HepG2 (cell line): ENCODE data around the gene PEPD. TPM values are rescaled to one million over a fixed set of nuclear protein-coding genes. Genes with fewer than 3 reads are reported as not detected.
A peak's percentile ranks its signal among the peaks of the same experiment; 100 is the strongest.

Experiments used
- AGO2 ChIP-seq: fragments of 200-400 bp; formaldehyde crosslinking; optimal IDR thresholded peaks from 2 replicates; pipeline ENCODE3; 2017; ENCODE audit warnings: mild to moderate bottlenecking, low read depth, low read length, moderate library complexity
- ASH2L ChIP-seq: fragments of 300-600, 200-600 bp; sonication (generic); IDR thresholded peaks from 2 replicates; pipeline ENCODE4 v1.7.0; 2017; ENCODE audit warnings: low read depth, mild to moderate bottlenecking, moderate library complexity, mixed read lengths, low read length; ENCODE audit not compliant: insufficient read length
- ATF7 ChIP-seq, 2 experiments: fragments of 450-650 bp in 1 of 2; sonication (generic) in 1 of 2; formaldehyde crosslinking in 1 of 2; IDR thresholded peaks; 2 replicates each; pipeline versions ENCODE4 v1.4.0 to v1.6.1; 2016 to 2020; ENCODE audit warnings: antibody characterized with exemption in 1 of 2, mild to moderate bottlenecking in 1 of 2, missing genetic modification reagents in 1 of 2
- BORCS8-MEF2B ChIP-seq: sonication (generic); formaldehyde crosslinking; IDR thresholded peaks from 2 replicates; pipeline ENCODE4 v1.8.0; 2022; ENCODE audit warnings: mild to moderate bottlenecking, missing genetic modification reagents
- ESRRA ChIP-seq: sonication (generic); formaldehyde crosslinking; IDR thresholded peaks from 2 replicates; pipeline ENCODE4 v1.5.1; 2020; ENCODE audit warnings: mild to moderate bottlenecking, low read depth, missing genetic modification reagents
- ETV6 ChIP-seq: sonication (generic); formaldehyde crosslinking; conservative IDR thresholded peaks from 2 replicates; pipeline ENCODE4 v1.4.0; 2020; ENCODE audit warnings: missing genetic modification reagents
- FOXK1 ChIP-seq: sonication (generic); formaldehyde crosslinking; IDR thresholded peaks from 2 replicates; pipeline ENCODE4 v1.4.0; 2020; ENCODE audit warnings: low read depth, missing genetic modification reagents, borderline replicate concordance
- IRF2 ChIP-seq: IDR thresholded peaks from 2 replicates; pipeline ENCODE4 v1.6.1; 2018; ENCODE audit warnings: missing genetic modification reagents, missing compliant biosample characterization
- JARID2 ChIP-seq: sonication (generic); formaldehyde crosslinking; IDR thresholded peaks from 2 replicates; pipeline ENCODE4 v1.8.1; 2023; ENCODE audit warnings: missing genetic modification reagents, inconsistent platforms; ENCODE audit not compliant: insufficient replicate concordance
- NFYB ChIP-seq: sonication (generic); formaldehyde crosslinking; IDR thresholded peaks from 2 replicates; pipeline ENCODE4 v1.4.0; 2020; ENCODE audit warnings: missing genetic modification reagents
- RAD21 ChIP-seq: fragments of 450-650 bp; formaldehyde crosslinking; IDR thresholded peaks from 2 replicates; pipeline ENCODE4 v1.5.0; 2020; ENCODE audit warnings: mild to moderate bottlenecking
- SMAD1 ChIP-seq: sonication (generic); formaldehyde crosslinking; IDR thresholded peaks from 2 replicates; pipeline ENCODE4 v1.4.0; 2020; ENCODE audit warnings: missing genetic modification reagents, low read depth, mild to moderate bottlenecking, borderline replicate concordance
- SMAD9 ChIP-seq: sonication (generic); formaldehyde crosslinking; IDR thresholded peaks from 2 replicates; pipeline ENCODE4 v1.5.1; 2020; ENCODE audit warnings: mild to moderate bottlenecking, missing genetic modification reagents
- TOE1 ChIP-seq: sonication (generic); formaldehyde crosslinking; IDR thresholded peaks from 2 replicates; pipeline ENCODE4 v1.4.0; 2020; ENCODE audit warnings: mild to moderate bottlenecking, missing genetic modification reagents
- ZBTB42 ChIP-seq: sonication (generic); formaldehyde crosslinking; IDR thresholded peaks from 2 replicates; pipeline ENCODE4 v1.5.0; 2020; ENCODE audit warnings: mild to moderate bottlenecking, missing genetic modification reagents
- ZBTB7B ChIP-seq: sonication (generic); formaldehyde crosslinking; IDR thresholded peaks from 2 replicates; pipeline ENCODE4 v1.4.0; 2020; ENCODE audit warnings: missing genetic modification reagents
- ZNF10 ChIP-seq: sonication (generic); formaldehyde crosslinking; IDR thresholded peaks from 2 replicates; pipeline ENCODE4 v1.4.0; 2020; ENCODE audit warnings: mild to moderate bottlenecking, low read depth, missing genetic modification reagents, borderline replicate concordance
- ZNF451 ChIP-seq: sonication (generic); formaldehyde crosslinking; IDR thresholded peaks from 2 replicates; pipeline ENCODE4 v1.5.0; 2020; ENCODE audit warnings: mild to moderate bottlenecking, missing genetic modification reagents
- ZNF567 ChIP-seq: sonication (generic); formaldehyde crosslinking; IDR thresholded peaks from 2 replicates; pipeline ENCODE4 v1.8.1; 2023; ENCODE audit warnings: mild to moderate bottlenecking, missing genetic modification reagents, borderline replicate concordance
- ZNF572 ChIP-seq: sonication (generic); formaldehyde crosslinking; IDR thresholded peaks from 2 replicates; pipeline ENCODE4 v1.5.1; 2020; ENCODE audit warnings: mild to moderate bottlenecking, missing genetic modification reagents
- ZNF672 ChIP-seq: sonication (generic); formaldehyde crosslinking; IDR thresholded peaks from 2 replicates; pipeline ENCODE4 v1.8.1; 2022; ENCODE audit warnings: missing genetic modification reagents
- ZNF720 ChIP-seq: sonication (generic); formaldehyde crosslinking; IDR thresholded peaks from 2 replicates; pipeline ENCODE4 v1.4.0; 2020; ENCODE audit warnings: missing genetic modification reagents
- ZNF768 ChIP-seq: sonication (generic); formaldehyde crosslinking; IDR thresholded peaks from 2 replicates; pipeline ENCODE4 v1.4.0; 2020; ENCODE audit warnings: missing genetic modification reagents
- ZNF780A ChIP-seq: sonication (generic); formaldehyde crosslinking; IDR thresholded peaks from 2 replicates; pipeline ENCODE4 v1.8.0; 2022; ENCODE audit warnings: mild to moderate bottlenecking, missing genetic modification reagents, moderate library complexity
- ZSCAN22 ChIP-seq: sonication (generic); formaldehyde crosslinking; IDR thresholded peaks from 2 replicates; pipeline ENCODE4 v1.4.0; 2020; ENCODE audit warnings: mild to moderate bottlenecking, missing genetic modification reagents
- polyA plus RNA-seq, 8 experiments: library from polyadenylated mRNA; depleted of rRNA in 3 of 8; stranded (reverse) in 7 of 8; unstranded in 1 of 8; fragments of >200 nt; fragmentation: Illumina TruSeq in 4 of 8; extraction: Trizol in 4 of 8; gene quantifications; 2 replicates each; pipeline versions ENCODE4 v1.2.1 to v1.2.3, GENCODE V29; 2011 to 2016; ENCODE audit warnings: low read depth in 4 of 8, missing spikeins in 1 of 8, mixed read lengths in 1 of 8; ENCODE audit not compliant: insufficient read depth in 1 of 8
- total RNA-seq, 5 experiments: library from RNA; depleted of rRNA; stranded (reverse); fragments of >200 nt; fragmentation: Illumina TruSeq; extraction: Trizol; gene quantifications; 2 replicates each; pipeline ENCODE4 v1.2.3, GENCODE V29; 2016; ENCODE audit warnings: low read depth in 1 of 5
- TF ChIP-seq, protein P1 (sequence below): sonication (generic); formaldehyde crosslinking; IDR thresholded peaks from 2 replicates; pipeline ENCODE4 v1.5.0; 2020; ENCODE audit warnings: mild to moderate bottlenecking, missing genetic modification reagents, borderline replicate concordance
- TF ChIP-seq, protein P2 (sequence below): sonication (generic); formaldehyde crosslinking; IDR thresholded peaks from 2 replicates; pipeline ENCODE4 v1.8.1; 2023; ENCODE audit warnings: missing genetic modification reagents, mild to moderate bottlenecking, borderline replicate concordance

The PEPD gene
- total and polyA plus RNA-seq, 2 of the 13 experiments (the other 11 are each of a cell fraction or from before 2014, with no cell fraction given) = 60.7 to 75.1 TPM

DNA sequence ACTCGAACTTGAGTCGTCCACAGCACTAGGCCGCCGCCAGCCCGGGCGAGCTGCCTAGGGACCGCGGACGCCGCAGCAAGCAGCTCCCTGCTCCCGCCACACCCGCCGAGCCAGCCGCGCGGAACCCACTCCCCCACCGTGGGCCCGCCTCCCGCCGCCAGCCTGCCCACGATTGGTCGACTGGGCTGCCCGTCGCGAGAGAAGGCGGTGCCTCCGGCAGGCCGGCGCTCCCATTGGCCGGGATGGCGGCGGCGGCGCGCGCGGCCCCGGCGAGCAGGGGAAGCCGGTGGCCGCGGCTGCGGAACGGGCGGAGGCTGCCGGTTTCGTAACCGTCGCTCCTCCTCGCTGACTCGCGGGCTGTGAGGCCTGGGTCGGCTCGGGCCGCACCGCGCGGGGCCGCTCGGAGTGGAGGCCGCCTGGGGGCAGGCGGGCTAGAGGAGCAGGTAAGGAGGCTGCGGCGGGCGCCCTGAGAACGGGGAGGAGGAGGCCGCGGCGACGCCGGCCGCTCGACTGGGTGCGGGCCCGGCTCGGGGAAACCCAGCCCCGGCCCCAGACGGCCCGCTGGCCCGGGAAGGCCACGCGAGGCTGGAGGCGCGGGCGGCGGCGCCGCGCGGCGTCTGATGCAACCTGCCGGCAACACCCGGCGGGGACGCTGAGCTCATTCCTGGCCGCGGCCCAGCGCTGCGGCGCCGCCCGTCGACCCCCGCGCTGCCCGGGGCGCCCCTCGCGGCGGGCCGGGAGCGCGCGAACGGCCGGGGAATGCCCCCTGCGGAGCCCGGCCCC, 147.9 kb downstream of the PEPD start, which contains the start of gene CEBPG (continued):
- TF ChIP-seq ZNF572 (CRISPR knock-in tag) = no peak
- no peak for TF ChIP-seq ZNF10
- TF ChIP-seq ZNF720 (CRISPR knock-in tag) = no peak
- 0 out of 2 replicates have a peak, but pooled peaks have one; percentile 35 for TF ChIP-seq BORCS8-MEF2B (CRISPR knock-in tag)
- no peak for TF ChIP-seq ZNF672 (CRISPR knock-in tag)
- peak; percentile 84 for TF ChIP-seq AGO2
- TF ChIP-seq ZBTB7B = peak; percentile 24; the same call in 1 of the 2 replicates
- no peak for TF ChIP-seq ATF7 (IDR thresholded peaks at IDR 0.05)
- no peak for TF ChIP-seq ATF7 (CRISPR knock-in tag; IDR thresholded peaks at IDR 0.05)
- TF ChIP-seq NFYB (CRISPR knock-in tag) = peak; percentile 86
- TF ChIP-seq ZBTB42 (CRISPR knock-in tag) = no peak; the same call in 1 of the 2 replicates
- TF ChIP-seq, protein P1, sequence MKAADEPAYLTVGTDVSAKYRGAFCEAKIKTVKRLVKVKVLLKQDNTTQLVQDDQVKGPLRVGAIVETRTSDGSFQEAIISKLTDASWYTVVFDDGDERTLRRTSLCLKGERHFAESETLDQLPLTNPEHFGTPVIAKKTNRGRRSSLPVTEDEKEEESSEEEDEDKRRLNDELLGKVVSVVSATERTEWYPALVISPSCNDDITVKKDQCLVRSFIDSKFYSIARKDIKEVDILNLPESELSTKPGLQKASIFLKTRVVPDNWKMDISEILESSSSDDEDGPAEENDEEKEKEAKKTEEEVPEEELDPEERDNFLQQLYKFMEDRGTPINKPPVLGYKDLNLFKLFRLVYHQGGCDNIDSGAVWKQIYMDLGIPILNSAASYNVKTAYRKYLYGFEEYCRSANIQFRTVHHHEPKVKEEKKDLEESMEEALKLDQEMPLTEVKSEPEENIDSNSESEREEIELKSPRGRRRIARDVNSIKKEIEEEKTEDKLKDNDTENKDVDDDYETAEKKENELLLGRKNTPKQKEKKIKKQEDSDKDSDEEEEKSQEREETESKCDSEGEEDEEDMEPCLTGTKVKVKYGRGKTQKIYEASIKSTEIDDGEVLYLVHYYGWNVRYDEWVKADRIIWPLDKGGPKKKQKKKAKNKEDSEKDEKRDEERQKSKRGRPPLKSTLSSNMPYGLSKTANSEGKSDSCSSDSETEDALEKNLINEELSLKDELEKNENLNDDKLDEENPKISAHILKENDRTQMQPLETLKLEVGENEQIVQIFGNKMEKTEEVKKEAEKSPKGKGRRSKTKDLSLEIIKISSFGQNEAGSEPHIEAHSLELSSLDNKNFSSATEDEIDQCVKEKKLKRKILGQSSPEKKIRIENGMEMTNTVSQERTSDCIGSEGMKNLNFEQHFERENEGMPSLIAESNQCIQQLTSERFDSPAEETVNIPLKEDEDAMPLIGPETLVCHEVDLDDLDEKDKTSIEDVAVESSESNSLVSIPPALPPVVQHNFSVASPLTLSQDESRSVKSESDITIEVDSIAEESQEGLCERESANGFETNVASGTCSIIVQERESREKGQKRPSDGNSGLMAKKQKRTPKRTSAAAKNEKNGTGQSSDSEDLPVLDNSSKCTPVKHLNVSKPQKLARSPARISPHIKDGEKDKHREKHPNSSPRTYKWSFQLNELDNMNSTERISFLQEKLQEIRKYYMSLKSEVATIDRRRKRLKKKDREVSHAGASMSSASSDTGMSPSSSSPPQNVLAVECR (CRISPR knock-in tag) = peak; percentile 81; the same call in 1 of the 2 replicates
- TF ChIP-seq ZNF567 (CRISPR knock-in tag) = no peak
- no peak for TF ChIP-seq ETV6
- TF ChIP-seq ZNF451 (CRISPR knock-in tag) = peak; percentile 65; the same call in 1 of the 2 replicates
- TF ChIP-seq TOE1 (CRISPR knock-in tag) = no peak
- TF ChIP-seq JARID2 = no peak
- TF ChIP-seq, protein P2, sequence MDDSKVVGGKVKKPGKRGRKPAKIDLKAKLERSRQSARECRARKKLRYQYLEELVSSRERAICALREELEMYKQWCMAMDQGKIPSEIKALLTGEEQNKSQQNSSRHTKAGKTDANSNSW (CRISPR knock-in tag) = no peak
- TF ChIP-seq ZNF780A (CRISPR knock-in tag) = 0 out of 2 replicates have a peak, but pooled peaks have one; percentile 14
- TF ChIP-seq SMAD9 (CRISPR knock-in tag) = no peak
- TF ChIP-seq IRF2 (CRISPR knock-in tag) = no peak
- 0 out of 2 replicates have a peak, but pooled peaks have one; percentile 12 for TF ChIP-seq FOXK1
- TF ChIP-seq ASH2L = no peak
- peak; percentile 29; the same call in 1 of the 2 replicates for TF ChIP-seq ESRRA (CRISPR knock-in tag)
- TF ChIP-seq ZNF768 (CRISPR knock-in tag) = 0 out of 2 replicates have a peak, but pooled peaks have one; percentile 54
- TF ChIP-seq ZSCAN22 = no peak
- TF ChIP-seq SMAD1 (CRISPR knock-in tag) = no peak
- peak; percentile 67; the same call in 1 of the 2 replicates for TF ChIP-seq RAD21
